B cell (primary cell): Measurements from ENCODE around the gene TSHZ3. TPM values are rescaled to one million over a fixed set of nuclear protein-coding genes. Genes with fewer than 3 reads are reported as not detected.

ENCODE experiments used
- ATAC-seq: fragments of 200-7000 bp; cut with Tn5 transposase; one replicate; pipeline ENCODE4 v1.10.0; 2021; ENCODE audit warnings: low read depth, mild to moderate bottlenecking, moderate number of reproducible peaks, moderate library complexity
- CTCF ChIA-PET: fragments of 350-600 bp; sonication (Branson Sonifier 250); formaldehyde crosslinking; loops from one replicate; lab custom pipeline; 2021; ENCODE audit warnings: antibody characterized with exemption, inconsistent platforms; lab: Charles Lee
- POLR2A ChIA-PET: fragments of 350-600 bp; sonication (Branson Sonifier 250); formaldehyde crosslinking; loops from one replicate; lab custom pipeline; 2021; ENCODE audit warnings: antibody characterized with exemption; lab: Charles Lee
- DNase-seq: peaks from one replicate; pipeline ENCODE4 v3.0.0; 2013
- H2AFZ ChIP-seq: 2 replicates; pipeline ENCODE4 v1.6.1; 2012; ENCODE audit warnings: mild to moderate bottlenecking, low read depth, low read length; ENCODE audit not compliant: insufficient read depth, poor library complexity, severe bottlenecking
- H3K27ac ChIP-seq, 2 donors: 1 replicate in 1 of 2; 2 replicates in 1 of 2; pipeline ENCODE4 v1.5.1; 2012 to 2013; ENCODE audit warnings: low read length in 2 of 2, mild to moderate bottlenecking in 2 of 2, moderate library complexity in 1 of 2
- H3K27me3 ChIP-seq, 4 experiments: fragments of 200-600 bp in 1 of 4; sonication (generic) in 1 of 4; replicated peaks in 1 of 4; 1 replicate in 2 of 4; 2 replicates in 2 of 4; pipeline versions ENCODE4 v1.6.1 to v1.7.0; 2013 to 2016; ENCODE audit warnings: low read length in 3 of 4, mild to moderate bottlenecking in 2 of 4, mixed read lengths in 1 of 4, moderate library complexity in 1 of 4; ENCODE audit not compliant: insufficient read depth in 4 of 4, control insufficient read depth in 3 of 4; ENCODE audit errors: control extremely low read depth in 1 of 4
- H3K36me3 ChIP-seq, 2 experiments: replicated peaks in 1 of 2; 1 replicate in 1 of 2; 2 replicates in 1 of 2; pipeline versions ENCODE4 v1.6.1 to v1.7.1; 2013; ENCODE audit warnings: low read length in 1 of 2; ENCODE audit not compliant: insufficient read depth in 2 of 2, control insufficient read depth in 1 of 2; ENCODE audit errors: control extremely low read depth in 1 of 2, extremely low read depth in 1 of 2
- H3K4me1 ChIP-seq, 2 donors: fragments of 200-600 bp in 1 of 2; sonication (generic) in 1 of 2; 1 replicate in 1 of 2; 2 replicates in 1 of 2; pipeline versions ENCODE4 v1.5.1 to v1.6.1; 2013 to 2017; ENCODE audit warnings: low read length in 2 of 2; ENCODE audit not compliant: control insufficient read depth in 2 of 2, insufficient read depth in 2 of 2
- H3K4me2 ChIP-seq: replicated peaks from 2 replicates; pipeline ENCODE3; 2012; ENCODE audit warnings: mild to moderate bottlenecking, low read depth, low read length; ENCODE audit not compliant: poor library complexity, severe bottlenecking
- H3K4me3 ChIP-seq, 5 experiments: fragments of 200-600 bp in 1 of 5; sonication (generic) in 1 of 5; 1 replicate in 3 of 5; 2 replicates in 2 of 5; pipeline versions ENCODE4 v1.5.1 to v1.7.0; 2011 to 2016; ENCODE audit warnings: low read length in 4 of 5, mild to moderate bottlenecking in 4 of 5, low read depth in 2 of 5, control low read depth in 1 of 5, moderate library complexity in 1 of 5; ENCODE audit not compliant: insufficient read depth in 1 of 5; ENCODE audit errors: control extremely low read depth in 1 of 5, extremely low read depth in 1 of 5
- H3K79me2 ChIP-seq: fragments of 200-600 bp; sonication (generic); one replicate; pipeline ENCODE4 v1.6.0; 2016; ENCODE audit warnings: low read length; ENCODE audit not compliant: control insufficient read depth, insufficient read depth
- H3K9ac ChIP-seq: fragments of 200-600 bp; sonication (generic); 2 replicates; pipeline ENCODE4 v1.6.1; 2017; ENCODE audit warnings: mild to moderate bottlenecking, low read length, moderate library complexity
- H3K9me3 ChIP-seq, 3 donors: one replicate each; pipeline versions ENCODE4 v1.6.1 to v1.7.1; 2013; ENCODE audit warnings: low read length in 2 of 3; ENCODE audit not compliant: control insufficient read depth in 2 of 3, insufficient read depth in 1 of 3; ENCODE audit errors: control extremely low read depth in 1 of 3
- H4K20me1 ChIP-seq: 2 replicates; pipeline ENCODE4 v1.6.0; 2012; ENCODE audit warnings: mild to moderate bottlenecking, low read length; ENCODE audit not compliant: insufficient read depth, control insufficient read depth, poor library complexity, severe bottlenecking
- H3K27ac Mint-ChIP-seq: one replicate; pipeline ENCODE4 v1.8.0; 2021; ENCODE audit warnings: mixed read lengths
- H3K27me3 Mint-ChIP-seq: one replicate; pipeline ENCODE4 v1.8.0; 2021; ENCODE audit warnings: mixed read lengths
- H3K4me1 Mint-ChIP-seq: one replicate; pipeline ENCODE4 v1.8.0; 2021; ENCODE audit warnings: mixed read lengths
- H3K4me3 Mint-ChIP-seq: one replicate; pipeline ENCODE4 v1.8.0; 2021; ENCODE audit warnings: mixed read lengths
- H3K9me3 Mint-ChIP-seq: one replicate; pipeline ENCODE4 v1.8.0; 2022; ENCODE audit warnings: mixed read lengths; ENCODE audit not compliant: insufficient read depth
- EZH2 ChIP-seq: IDR thresholded peaks from 2 replicates; pipeline ENCODE4 v1.6.1; 2012; ENCODE audit warnings: borderline replicate concordance, low read depth, mild to moderate bottlenecking, moderate library complexity, low read length; ENCODE audit not compliant: insufficient read depth, poor library complexity, severe bottlenecking
- WGBS: methylation state at CpG from one replicate; pipeline ENCODE4 v1.1.5; 2013; ENCODE audit warnings: missing lambda C conversion rate; ENCODE audit not compliant: insufficient coverage; 5-methylcytosine and 5-hydroxymethylcytosine counted together
- intact Hi-C: fragments of 100-400 bp; cut with micrococcal nuclease; formaldehyde crosslinking; loops from one replicate; pipeline ENCODE4 v1.10.0; 2022
- polyA plus RNA-seq: library from polyadenylated mRNA; depleted of rRNA; stranded (reverse); fragments of >200 nt; gene quantifications from 2 replicates; pipeline ENCODE4 v1.2.3, GENCODE V29; 2012
- total RNA-seq, 2 donors: library from RNA; stranded (reverse); fragments of 120-200 nt in 1 of 2; gene quantifications; 1 replicate in 1 of 2; 2 replicates in 1 of 2; pipeline versions ENCODE4 v1.2.3 to v1.2.4, GENCODE V29; 2013 to 2022
- TF ChIP-seq, protein P1 (sequence below): fragments of 200-600 bp; IDR thresholded peaks from one replicate; pipeline ENCODE4 v1.8.0; 2022; ENCODE audit warnings: antibody characterized with exemption, mild to moderate bottlenecking

TSHZ3 gene
- total and polyA plus RNA-seq, 2 donors (not counting 1 experiment from before 2014, with no cell fraction given), result 0.03 to 0.34 TPM

DNA sequence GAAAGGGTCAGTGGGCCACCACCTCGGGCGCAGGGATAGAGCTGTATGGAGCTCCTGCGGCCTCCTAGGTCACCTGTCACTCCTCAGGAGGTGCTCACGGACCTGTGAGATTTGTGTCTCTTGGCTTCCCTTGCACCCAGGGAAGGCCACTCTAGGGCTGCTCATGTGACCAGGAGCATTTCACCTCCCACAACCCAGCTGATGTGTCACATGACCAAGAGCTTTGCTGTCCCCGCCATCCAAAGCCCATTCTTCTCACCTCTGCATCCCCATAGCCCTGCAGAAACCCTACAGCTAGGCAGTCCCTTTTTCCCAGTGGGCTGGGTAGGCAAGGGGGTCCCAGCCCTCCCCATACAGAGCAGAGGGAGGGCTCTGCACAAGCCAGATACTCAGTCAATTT, 51.2 kb downstream of the TSHZ3 start:
- Histone ChIP-seq H3K36me3 (no peaks in the 10 kb centered on the region), H4K20me1 (no peaks in the 10 kb centered on the region), H3K9me3 (peaks cover 0 to 7% (median 0%) of the 10 kb centered on the region in 3 donors), H3K9ac (no peak overlapping the region), H2AFZ (no peak overlapping the region), H3K27me3 (no peaks in the 10 kb centered on the region), H3K27ac (no peak overlapping the region), H3K79me2 (no peaks in the 10 kb centered on the region), H3K4me1 (no peaks in the 10 kb centered on the region), H3K4me2 (no peak overlapping the region), H3K4me3 (no peak overlapping the region)
- Mint-ChIP-seq H3K9me3 (no peaks in the 10 kb centered on the region), H3K27me3 (no peaks in the 10 kb centered on the region), H3K27ac (no peak overlapping the region), H3K4me1 (no peaks in the 10 kb centered on the region), H3K4me3 (no peak overlapping the region)
- CTCF ChIA-PET, result no interaction called here
- no peak for ATAC-seq
- intact Hi-C loops, result no loop called here
- TF ChIP-seq EZH2, result no peak
- TF ChIP-seq, protein P1, sequence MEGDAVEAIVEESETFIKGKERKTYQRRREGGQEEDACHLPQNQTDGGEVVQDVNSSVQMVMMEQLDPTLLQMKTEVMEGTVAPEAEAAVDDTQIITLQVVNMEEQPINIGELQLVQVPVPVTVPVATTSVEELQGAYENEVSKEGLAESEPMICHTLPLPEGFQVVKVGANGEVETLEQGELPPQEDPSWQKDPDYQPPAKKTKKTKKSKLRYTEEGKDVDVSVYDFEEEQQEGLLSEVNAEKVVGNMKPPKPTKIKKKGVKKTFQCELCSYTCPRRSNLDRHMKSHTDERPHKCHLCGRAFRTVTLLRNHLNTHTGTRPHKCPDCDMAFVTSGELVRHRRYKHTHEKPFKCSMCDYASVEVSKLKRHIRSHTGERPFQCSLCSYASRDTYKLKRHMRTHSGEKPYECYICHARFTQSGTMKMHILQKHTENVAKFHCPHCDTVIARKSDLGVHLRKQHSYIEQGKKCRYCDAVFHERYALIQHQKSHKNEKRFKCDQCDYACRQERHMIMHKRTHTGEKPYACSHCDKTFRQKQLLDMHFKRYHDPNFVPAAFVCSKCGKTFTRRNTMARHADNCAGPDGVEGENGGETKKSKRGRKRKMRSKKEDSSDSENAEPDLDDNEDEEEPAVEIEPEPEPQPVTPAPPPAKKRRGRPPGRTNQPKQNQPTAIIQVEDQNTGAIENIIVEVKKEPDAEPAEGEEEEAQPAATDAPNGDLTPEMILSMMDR, result no peak
- DNase-seq, result no peak
- POLR2A ChIA-PET, result no interaction called here
- WGBS, result 88% methylated on average over 3 of the region's 5 CpGs

DNA sequence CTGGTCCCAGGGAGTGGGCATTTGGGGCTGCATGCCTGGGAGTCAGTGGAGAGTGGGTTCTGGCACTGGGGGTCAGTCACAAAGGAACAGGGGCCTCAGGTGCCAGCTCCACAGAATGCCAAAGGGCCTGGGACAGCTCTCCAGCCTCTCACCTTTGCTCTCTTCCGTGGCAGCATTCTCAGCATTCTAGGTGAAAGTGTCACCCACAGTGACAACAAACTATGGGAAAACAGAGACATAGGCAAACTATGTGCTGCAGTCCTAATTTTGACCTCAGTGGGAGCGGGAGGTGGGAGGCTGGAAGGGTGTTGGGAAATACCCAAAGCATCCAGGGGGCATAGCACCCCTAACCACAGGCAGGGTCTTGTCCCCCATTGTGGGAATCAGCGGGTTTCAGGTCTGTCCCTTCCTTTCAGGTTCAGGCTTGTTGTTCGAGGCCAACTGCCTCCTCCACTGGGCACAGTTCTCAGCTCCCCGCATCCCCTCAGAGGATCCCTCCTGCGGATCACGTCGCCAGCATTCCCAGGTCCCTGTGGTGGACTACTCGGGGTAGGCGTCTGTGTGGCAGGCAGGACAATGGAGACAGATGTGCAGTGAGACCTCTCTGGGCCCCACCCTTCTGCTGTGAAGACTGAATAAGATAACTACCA, 52.4 kb downstream of the TSHZ3 start:
- intact Hi-C loops, result no loop called here
- ATAC-seq, result no peak

More for the DNA sequence above, 52.4 kb downstream of the TSHZ3 start:
- Mint-ChIP-seq H3K27ac (no peak overlapping the region), H3K27me3 (no peaks in the 10 kb centered on the region), H3K4me3 (no peak overlapping the region), H3K9me3 (no peaks in the 10 kb centered on the region), H3K4me1 (no peaks in the 10 kb centered on the region)
- H3K27me3 ChIP-seq, result no peaks in the 10 kb centered on the region
- CTCF ChIA-PET, result no interaction called here
- H4K20me1 ChIP-seq, result no peaks in the 10 kb centered on the region
- WGBS, result 80% methylated on average over 4 of the region's 10 CpGs
- no peak for DNase-seq
- H2AFZ ChIP-seq, result no peak overlapping the region
- no peak overlapping the region for H3K9ac ChIP-seq
- no peaks in the 10 kb centered on the region for H3K79me2 ChIP-seq
- H3K4me2 ChIP-seq, result no peak overlapping the region
- peaks cover 0 to 6% (median 0%) of the 10 kb centered on the region in 3 donors for H3K9me3 ChIP-seq
- TF ChIP-seq, protein P1, result no peak
- TF ChIP-seq EZH2, result no peak
- no peak overlapping the region for H3K4me3 ChIP-seq
- no peaks in the 10 kb centered on the region for H3K4me1 ChIP-seq
- H3K27ac ChIP-seq, result no peak overlapping the region
- no peaks in the 10 kb centered on the region for H3K36me3 ChIP-seq
- POLR2A ChIA-PET, result no interaction called here
